K562 (cell line): Measurements from ENCODE around the gene C15orf62. TPM values are rescaled to one million over a fixed set of nuclear protein-coding genes. Genes with fewer than 3 reads are reported as not detected.

Experiments used
- ATAC-seq: fragments of 200-7000 bp; cut with Tn5 transposase; 3 replicates; pipeline ENCODE4 v1.9.1; 2020; ENCODE audit warnings: moderate library complexity
- BruUV-seq: library from RNA; stranded (reverse); fragments of 400-500 nt; replicated peaks from 2 replicates; lab custom pipeline; 2021; lab: Mats Ljungman, UMichigan
- CTCF ChIA-PET: fragments of 300-600 bp; formaldehyde crosslinking; extraction: SDS; loops from one replicate; lab custom pipeline; 2021; ENCODE audit warnings: low intra/inter-chr PET ratio; lab: Yijun Ruan, JAX
- POLR2A ChIA-PET: fragments of 300-600, 350-650 bp; sonication (Branson Sonifier 250); formaldehyde crosslinking; extraction: SDS; loops from one replicate; lab custom pipeline; 2021; ENCODE audit warnings: antibody characterized with exemption, inconsistent platforms; lab: Yijun Ruan, JAX
- DNase-seq, 4 experiments: peaks; one replicate each; pipeline versions ENCODE4 v3.0.0 to v3.0.0-alpha.2; 2011 to 2018; ENCODE audit warnings: low spot score in 3 of 4, mixed read lengths in 3 of 4; ENCODE audit errors: extremely low read depth in 1 of 4
- FAIRE-seq: peaks from 2 replicates; lab custom pipeline; 2011; peaks lifted over from hg19 to GRCh38; lab: Jason Lieb, UNC
- H2AFZ ChIP-seq: 2 replicates; pipeline ENCODE4 v1.6.0; 2011; ENCODE audit warnings: low read depth, low read length, control low read depth, inconsistent platforms
- H3K27ac ChIP-seq: fragments of 200-600 bp; 3 replicates; pipeline ENCODE4 v1.8.0; 2011; ENCODE audit warnings: low read depth, mild to moderate bottlenecking, control low read depth, inconsistent platforms, low read length, moderate library complexity, mixed read lengths; ENCODE audit errors: extremely low read depth
- H3K27me3 ChIP-seq, 2 experiments: fragments of 300-600 bp in 1 of 2; 2 replicates in 1 of 2; 3 replicates in 1 of 2; pipeline versions ENCODE4 v1.6.0 to v1.8.0; 2011; ENCODE audit warnings: inconsistent platforms in 2 of 2, low read length in 2 of 2, mild to moderate bottlenecking in 1 of 2, mixed read lengths in 1 of 2, moderate library complexity in 1 of 2; ENCODE audit not compliant: control insufficient read depth in 2 of 2, insufficient read depth in 2 of 2
- H3K36me3 ChIP-seq: fragments of 300-600 bp; 3 replicates; pipeline ENCODE4 v1.8.0; 2011; ENCODE audit warnings: mild to moderate bottlenecking, low read length, inconsistent platforms; ENCODE audit not compliant: control insufficient read depth, insufficient read depth
- H3K4me1 ChIP-seq, 2 experiments: fragments of 200-600 bp in 1 of 2; replicated peaks in 1 of 2; 2 replicates in 1 of 2; 3 replicates in 1 of 2; pipeline versions ENCODE4 v1.5.1 to v1.8.0; 2011; ENCODE audit warnings: inconsistent platforms in 2 of 2, low read length in 2 of 2, mild to moderate bottlenecking in 1 of 2, mixed read lengths in 1 of 2, moderate library complexity in 1 of 2; ENCODE audit not compliant: control insufficient read depth in 2 of 2, insufficient read depth in 2 of 2
- H3K4me2 ChIP-seq: 2 replicates; pipeline ENCODE4 v1.6.1; 2011; ENCODE audit warnings: low read length, control low read depth, inconsistent platforms, mixed read lengths; ENCODE audit not compliant: insufficient read depth
- H3K4me3 ChIP-seq: fragments of 200-600 bp; sonication (generic), shearing (Covaris generic); 2 replicates; pipeline ENCODE4 v1.5.1; 2016; ENCODE audit warnings: control low read depth, inconsistent platforms
- H3K79me2 ChIP-seq: fragments of 200-600 bp; 3 replicates; pipeline ENCODE4 v1.8.0; 2011; ENCODE audit warnings: low read length, inconsistent platforms; ENCODE audit not compliant: control insufficient read depth, insufficient read depth
- H3K9ac ChIP-seq, 2 experiments: 2 replicates each; pipeline versions ENCODE4 v1.6.0 to v1.6.1; 2011; ENCODE audit warnings: low read depth in 2 of 2, low read length in 2 of 2, control low read depth in 1 of 2, inconsistent platforms in 1 of 2, mild to moderate bottlenecking in 1 of 2, mixed read lengths in 1 of 2; ENCODE audit not compliant: insufficient read depth in 1 of 2
- H3K9me1 ChIP-seq: one replicate; pipeline ENCODE4 v1.6.0; 2011; ENCODE audit warnings: inconsistent platforms, mild to moderate bottlenecking, low read length, moderate library complexity; ENCODE audit not compliant: control insufficient read depth, insufficient read depth
- H3K9me3 ChIP-seq: replicated peaks from 2 replicates; pipeline ENCODE4 v1.5.1; 2011; ENCODE audit warnings: low read depth, low read length, inconsistent platforms; ENCODE audit not compliant: control insufficient read depth, insufficient read depth
- H4K20me1 ChIP-seq: replicated peaks from 2 replicates; pipeline ENCODE4 v1.6.1; 2011; ENCODE audit warnings: low read length, inconsistent platforms, mixed read lengths; ENCODE audit not compliant: control insufficient read depth, insufficient read depth
- ATF4 ChIP-seq: fragments of 450-650 bp; formaldehyde crosslinking; IDR thresholded peaks from 2 replicates; pipeline ENCODE4 v1.4.0; 2022; ENCODE audit warnings: mild to moderate bottlenecking, moderate library complexity
- BRD9 ChIP-seq: fragments of 450-650 bp; IDR thresholded peaks from 2 replicates; pipeline ENCODE4 v1.6.1; 2018; ENCODE audit warnings: low read depth; ENCODE audit not compliant: partially characterized antibody
- E2F4 ChIP-seq: sonication (generic); formaldehyde crosslinking; IDR thresholded peaks from 2 replicates; pipeline ENCODE4 v1.8.0; 2022; ENCODE audit warnings: mild to moderate bottlenecking, low read depth, missing genetic modification reagents
- ELK1 ChIP-seq: sonication (generic); formaldehyde crosslinking; IDR thresholded peaks from 2 replicates; pipeline ENCODE4 v1.8.1; 2022; ENCODE audit warnings: missing genetic modification reagents
- EWSR1 ChIP-seq: fragments of 450-650 bp; IDR thresholded peaks from 2 replicates; pipeline ENCODE4 v1.6.1; 2018; ENCODE audit warnings: borderline replicate concordance, mild to moderate bottlenecking, low read depth, moderate library complexity; ENCODE audit not compliant: partially characterized antibody
- HINFP ChIP-seq: fragments of 450-650 bp; conservative IDR thresholded peaks from 2 replicates; pipeline ENCODE4 v1.6.1; 2016; ENCODE audit warnings: missing genetic modification characterization, low read depth, mild to moderate bottlenecking, control low read depth, missing compliant biosample characterization
- MBD2 ChIP-seq: sonication (generic); IDR thresholded peaks from 2 replicates; pipeline ENCODE4 v1.6.1; 2016; ENCODE audit warnings: low read depth, borderline replicate concordance
- SMAD2 ChIP-seq: fragments of 150-350 bp; IDR thresholded peaks from 2 replicates; pipeline ENCODE4 v1.6.1; 2014; ENCODE audit warnings: low read depth, mild to moderate bottlenecking, low read length
- SP1 ChIP-seq: sonication (generic); formaldehyde crosslinking; IDR thresholded peaks from 2 replicates; pipeline ENCODE4 v1.8.1; 2022; ENCODE audit warnings: mild to moderate bottlenecking, missing genetic modification reagents
- STAT5B ChIP-seq: fragments of 250-450 bp; sonication (Bioruptor Pico); IDR thresholded peaks from 2 replicates; pipeline ENCODE4 v1.8.0; 2021; ENCODE audit warnings: mild to moderate bottlenecking, inconsistent platforms
- TBP ChIP-seq: optimal IDR thresholded peaks from 2 replicates; pipeline ENCODE3; 2011; ENCODE audit warnings: low read depth, low read length, improper control_type of control experiment
- TEAD1 ChIP-seq, 2 experiments: fragments of 450-650 bp in 1 of 2; sonication (generic) in 1 of 2; formaldehyde crosslinking; IDR thresholded peaks; 2 replicates each; pipeline versions ENCODE4 v1.4.0 to v1.8.0; 2020 to 2022; ENCODE audit warnings: mild to moderate bottlenecking in 2 of 2, missing genetic modification reagents in 1 of 2
- TEAD2 ChIP-seq: fragments of 450-650 bp; IDR thresholded peaks from 2 replicates; pipeline ENCODE4 v1.6.1; 2016; ENCODE audit warnings: missing genetic modification characterization, control low read depth, missing compliant biosample characterization
- ZNF444 ChIP-seq: fragments of 250-450 bp; sonication (Bioruptor Pico); IDR thresholded peaks from 2 replicates; pipeline ENCODE4 v1.4.0; 2020; ENCODE audit warnings: mild to moderate bottlenecking, moderate library complexity
- WGBS: fragments of 100-300 bp; shearing (Covaris generic); methylation state at CpG from one replicate; pipeline ENCODE4 v1.1.6; 2016; ENCODE audit warnings: low coverage, mixed read lengths; ENCODE audit not compliant: insufficient coverage; ENCODE audit errors: missing lambda C conversion rate; 5-methylcytosine and 5-hydroxymethylcytosine counted together
- in situ Hi-C: fragments of 300-500 bp; cut with MboI; formaldehyde crosslinking; loops from 4 replicates; pipeline ENCODE4 v1.15.0; 2018; ENCODE audit warnings: inconsistent platforms, mixed read lengths
- intact Hi-C: fragments of 100-400 bp; cut with micrococcal nuclease; formaldehyde crosslinking; loops from 2 replicates; pipeline ENCODE4 v1.14.2; 2022
- polyA plus RNA-seq, 8 experiments: library from polyadenylated mRNA; depleted of rRNA in 4 of 8; stranded (reverse) in 5 of 8; unstranded in 3 of 8; fragments of >200 nt; fragmentation: Nextera tagmentation in 2 of 8; fragmentation: Illumina TruSeq in 1 of 8; extraction: Ambion mirVana in 2 of 8; extraction: Trizol in 1 of 8; gene quantifications; 2 replicates each; pipeline versions ENCODE4 v1.2.1 to v1.2.3, GENCODE V29; 2011 to 2014; ENCODE audit warnings: inconsistent platforms in 1 of 8, missing spikeins in 1 of 8
- total RNA-seq, 7 experiments: library from RNA; depleted of rRNA in 6 of 7; stranded (reverse); fragments of >200 nt in 6 of 7; fragmentation: Illumina TruSeq in 2 of 7; extraction: Trizol in 2 of 7; gene quantifications; 2 replicates each; pipeline versions ENCODE4 v1.2.1 to v1.2.3, GENCODE V29; 2011 to 2021; ENCODE audit warnings: low replicate concordance in 1 of 7

The C15orf62 gene
- total and polyA plus RNA-seq, 9 of the 15 experiments (the other 6 are each of a cell fraction or from before 2014, with no cell fraction given): 0.01 to 0.76 (median 0.30) TPM; not detected in 1

GRCh38 chr15:40754883-40755811 is 14.6 kb upstream of the C15orf62 start, which contains the start of gene RMDN3:
Gene RMDN3 (minus strand): TSS chr15:40755254. CDS start chr15:40754783, 471 bp downstream.
- DNase-seq (peak; percentile 92 to 97 (median 93)), ATAC-seq (peak; percentile 87), FAIRE-seq (peak; percentile 78)
- H3K36me3 ChIP-seq: peaks cover 34% of the 10 kb centered on the region
- in situ Hi-C loops: no loop called here
- H3K79me2 ChIP-seq: peaks cover 47% of the 10 kb centered on the region
- peaks cover 36 to 43% of the 10 kb centered on the region in 2 experiments for H3K4me1 ChIP-seq
- H3K9ac ChIP-seq: peak within 1 kb of the TSS; percentile 88 to 95
- H3K9me3 ChIP-seq: no peaks in the 10 kb centered on the region
- H4K20me1 ChIP-seq: 0 out of 2 replicates have a peak, but pooled peaks cover 4% of the 10 kb centered on the region
- no peaks in the 10 kb centered on the region for H3K27me3 ChIP-seq
- POLR2A ChIA-PET: interaction anchor here (0.7 to 1.3 kb wide), 5 partner anchors 7 to 139 kb away, joined by 3 to 4 read pairs (median 3); partner anchors contain the start of gene VPS18
- BruUV-seq: TSS peak; percentile 99
- H3K4me2 ChIP-seq: peak within 1 kb of the TSS; percentile 83
- intact Hi-C loops: loop anchor here (10.0 kb wide), 1 partner anchor 190 kb away; the partner anchor contains the start of genes CCDC32 and RPUSD2
- H3K27ac ChIP-seq: peak within 1 kb of the TSS; percentile 97
- H3K9me1 ChIP-seq: no peaks in the 10 kb centered on the region
- CTCF ChIA-PET: interaction anchor here (0.6 kb wide), 2 partner anchors 58 to 162 kb away, joined by 3 read pairs; no protein-coding TSS in a partner anchor
- peak within 1 kb of the TSS; percentile 99 for H3K4me3 ChIP-seq
- 1% methylated on average over 61 of the region's 66 CpGs for WGBS
- peak within 1 kb of the TSS; percentile 90 for H2AFZ ChIP-seq
- no peak for TF ChIP-seq ATF4 (CRISPR knock-in tag)
- TF ChIP-seq MBD2: peak; percentile 73; the same call in 1 of the 2 replicates
- TF ChIP-seq TBP: peak; percentile 82
- no peak for TF ChIP-seq ZNF444 (CRISPR knock-in tag)
- no peak for TF ChIP-seq ELK1
- peak; percentile 95 for TF ChIP-seq SP1 (CRISPR knock-in tag)
- peak; percentile 95 for TF ChIP-seq HINFP (tag)
- TF ChIP-seq EWSR1: no peak
- peak in 1 of 2 experiments; percentile 76; a peak in 1 of 4 replicates for TF ChIP-seq TEAD1 (CRISPR knock-in tag; IDR thresholded peaks at IDR 0.05)
- no peak for TF ChIP-seq TEAD2 (tag)
- TF ChIP-seq SMAD2: no peak
- TF ChIP-seq BRD9: peak; percentile 28
- peak; percentile 53; the same call in 1 of the 2 replicates for TF ChIP-seq E2F4 (CRISPR knock-in tag)
- TF ChIP-seq STAT5B (CRISPR knock-in tag): no peak
